GM18870 (cell line): Measurements from ENCODE around the gene RPS3.
"Not testable (repeated sequence)": the region's sequence is repeated elsewhere in the genome, so short reads cannot be mapped to it uniquely, and the experiment has no call there.

Experiments
- ATAC-seq: cut with Tn5 transposase; IDR thresholded peaks from one replicate; pipeline ENCODE4 v1.9.1; 2021; ENCODE audit warnings: moderate library complexity; ENCODE audit not compliant: unreplicated experiment

RPS3 gene

DNA sequence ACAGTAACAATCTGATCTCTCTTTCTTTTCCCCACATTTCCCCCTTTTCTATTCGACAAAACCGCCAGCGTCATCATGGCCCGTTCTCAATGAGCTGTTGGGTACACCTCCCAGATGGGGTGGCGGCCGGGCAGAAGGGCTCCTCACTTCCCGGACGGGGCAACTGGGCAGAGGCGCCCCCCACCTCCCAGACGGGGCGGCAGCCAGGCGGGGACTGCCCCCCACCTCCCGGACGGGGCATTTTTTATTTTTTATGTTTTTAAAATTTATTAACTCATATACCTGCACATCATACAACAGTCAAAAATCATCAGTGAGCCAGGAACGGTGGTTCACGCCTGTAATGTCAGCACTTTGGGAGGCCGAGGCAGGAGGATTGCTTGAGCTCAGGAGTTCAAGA, 20.5 kb upstream of the RPS3 start:
- ATAC-seq, result not testable (repeated sequence)

GRCh38 chr11:75380245-75380644, 19.1 kb upstream of the RPS3 start:
- no peak for ATAC-seq

- no peak for ATAC-seq
Measured at GRCh38 chr11:75380716-75381420, 18.4 kb upstream of the RPS3 start.

- ATAC-seq, result no peak
Measured at GRCh38 chr11:75383246-75383645, 16.1 kb upstream of the RPS3 start.

DNA sequence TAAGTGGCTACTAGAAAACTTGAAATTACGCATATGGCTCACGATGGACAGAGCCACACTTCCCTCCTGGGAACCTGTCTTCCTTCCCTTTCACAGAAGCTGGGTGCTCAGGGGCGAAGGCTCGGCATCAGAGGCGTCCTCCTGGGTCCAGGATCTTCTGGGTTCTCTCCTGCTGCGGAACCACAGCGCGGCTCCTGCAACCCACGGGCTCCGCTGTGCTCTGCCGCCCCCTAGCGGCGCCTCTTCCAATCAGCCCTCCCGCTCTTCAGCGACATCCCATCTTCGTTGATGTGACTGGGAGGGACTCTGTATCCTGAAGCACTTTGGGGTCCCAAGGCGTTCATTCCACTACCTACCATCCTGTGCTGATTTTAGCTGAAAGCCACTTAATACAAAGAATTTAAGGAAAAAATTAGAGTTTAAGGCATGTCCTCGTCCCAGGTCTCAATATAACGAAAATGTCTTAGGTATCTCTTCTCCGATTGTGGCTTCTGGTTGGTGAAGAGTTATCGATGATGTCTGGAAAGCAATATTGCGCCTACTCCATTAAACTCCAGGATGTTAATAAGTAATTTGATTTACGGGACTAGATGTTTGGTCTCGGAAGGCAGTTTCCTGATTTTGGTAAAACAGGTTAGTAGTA, 14.8 kb upstream of the RPS3 start:
- no peak for ATAC-seq

GRCh38 chr11:75386942-75387630, 12.2 kb upstream of the RPS3 start:
- ATAC-seq, result no peak

GRCh38 chr11:75387736-75388294, 11.5 kb upstream of the RPS3 start:
- ATAC-seq, result no peak

DNA sequence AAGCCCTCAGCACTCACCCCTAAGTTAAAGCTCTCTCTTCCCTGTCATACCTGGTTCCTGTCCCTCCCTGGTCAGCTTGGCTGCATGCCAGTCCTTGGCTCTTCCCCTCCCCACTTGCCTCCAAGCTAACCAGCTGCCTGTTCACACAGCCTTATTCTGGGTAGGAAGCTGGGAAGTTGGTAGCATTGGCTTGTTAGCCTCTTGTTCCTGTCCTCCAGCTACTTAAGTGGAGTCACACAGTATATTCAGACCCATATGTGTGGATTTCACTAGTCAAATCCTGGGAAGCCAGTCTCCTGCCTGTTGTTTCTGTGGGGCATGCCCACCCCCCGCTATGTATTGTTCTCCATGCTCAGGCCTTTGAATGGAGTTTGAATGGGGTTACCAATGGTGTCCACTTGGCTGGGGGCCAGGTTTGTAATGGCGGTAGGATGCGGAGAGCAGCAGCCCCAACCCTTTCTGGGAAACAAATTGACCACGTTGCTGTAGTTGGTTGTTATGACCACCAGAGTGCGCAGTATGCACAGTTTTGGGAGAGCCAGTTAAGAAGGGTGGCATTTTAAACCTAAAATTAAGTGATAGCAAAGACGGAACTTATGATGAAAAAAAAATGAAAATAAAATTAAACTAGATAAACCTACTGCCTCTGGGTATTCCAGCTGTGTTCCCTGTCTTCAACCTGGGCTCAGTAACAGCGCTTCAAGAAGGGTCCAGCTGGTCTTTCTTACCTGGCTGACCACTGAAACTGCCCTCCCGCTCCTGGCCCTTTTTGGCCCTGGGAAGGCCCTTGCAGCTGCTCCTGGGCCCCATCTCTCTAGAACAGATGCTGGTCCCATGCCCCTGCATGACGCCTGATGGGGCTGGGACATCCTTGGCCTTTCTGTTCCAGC, 10.7 kb upstream of the RPS3 start:
- no peak for ATAC-seq

GRCh38 chr11:75389276-75389605, 10.1 kb upstream of the RPS3 start:
- no peak for ATAC-seq

DNA sequence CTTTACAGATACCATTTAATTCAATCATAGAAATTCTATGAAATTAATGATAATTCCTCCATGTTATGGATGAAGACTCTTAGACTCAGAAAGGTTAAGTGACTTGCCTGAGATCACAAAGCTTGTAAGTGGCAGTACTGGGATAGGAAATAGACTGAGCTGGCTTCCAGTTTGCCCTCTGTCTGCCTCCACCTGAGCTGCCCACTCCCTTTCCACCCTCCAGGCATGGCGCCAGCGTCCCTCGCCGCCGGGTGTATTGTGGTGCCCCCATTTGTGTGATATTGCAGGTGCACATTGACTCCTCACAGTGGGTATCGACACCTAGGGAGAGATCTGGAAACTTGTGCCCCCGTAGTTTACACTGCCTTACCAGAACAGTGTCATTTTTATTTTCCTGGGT, 9.4 kb upstream of the RPS3 start:
- ATAC-seq, result no peak

DNA sequence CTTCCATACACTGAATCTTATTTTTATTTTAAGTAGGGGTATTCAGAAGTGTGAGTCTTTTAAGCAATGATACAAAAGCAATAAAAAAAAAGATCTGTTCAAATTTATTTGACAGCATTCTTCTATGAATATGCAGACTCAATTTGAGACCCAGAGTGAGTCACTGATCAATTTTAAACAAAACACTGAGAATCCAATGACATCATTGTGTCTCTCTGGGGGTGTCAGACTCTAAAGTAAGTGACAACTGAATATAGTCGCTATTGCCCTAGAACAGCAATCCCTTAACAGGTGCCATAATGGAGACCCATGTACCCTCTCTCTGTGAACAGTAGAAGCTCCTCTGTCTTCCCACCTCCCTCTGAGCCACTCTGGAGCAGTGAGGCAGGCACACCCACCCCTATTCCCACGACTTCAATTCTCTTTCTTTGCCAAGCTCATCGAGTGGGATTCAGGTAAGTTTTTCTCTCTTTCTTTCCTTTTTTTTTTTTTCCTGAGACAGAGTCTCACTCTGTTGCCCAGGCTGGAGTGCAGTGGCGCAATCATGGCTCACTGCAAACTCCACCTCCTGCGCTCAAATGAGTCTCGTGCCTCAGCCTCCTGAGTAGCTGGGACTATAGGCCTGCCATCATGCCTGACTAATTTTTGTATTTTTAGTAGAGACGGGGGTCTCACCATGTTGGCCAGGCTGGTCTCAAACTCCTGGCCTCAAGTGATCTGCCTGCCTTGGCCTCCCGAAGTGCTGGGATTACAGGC, 5.1 kb upstream of the RPS3 start:
- ATAC-seq, result no peak

GRCh38 chr11:75398906-75399305, 412 bp upstream of the RPS3 start:
- ATAC-seq, result no peak

GRCh38 chr11:75400146-75400865, 988 bp downstream of the RPS3 start:
- ATAC-seq, result no peak

DNA sequence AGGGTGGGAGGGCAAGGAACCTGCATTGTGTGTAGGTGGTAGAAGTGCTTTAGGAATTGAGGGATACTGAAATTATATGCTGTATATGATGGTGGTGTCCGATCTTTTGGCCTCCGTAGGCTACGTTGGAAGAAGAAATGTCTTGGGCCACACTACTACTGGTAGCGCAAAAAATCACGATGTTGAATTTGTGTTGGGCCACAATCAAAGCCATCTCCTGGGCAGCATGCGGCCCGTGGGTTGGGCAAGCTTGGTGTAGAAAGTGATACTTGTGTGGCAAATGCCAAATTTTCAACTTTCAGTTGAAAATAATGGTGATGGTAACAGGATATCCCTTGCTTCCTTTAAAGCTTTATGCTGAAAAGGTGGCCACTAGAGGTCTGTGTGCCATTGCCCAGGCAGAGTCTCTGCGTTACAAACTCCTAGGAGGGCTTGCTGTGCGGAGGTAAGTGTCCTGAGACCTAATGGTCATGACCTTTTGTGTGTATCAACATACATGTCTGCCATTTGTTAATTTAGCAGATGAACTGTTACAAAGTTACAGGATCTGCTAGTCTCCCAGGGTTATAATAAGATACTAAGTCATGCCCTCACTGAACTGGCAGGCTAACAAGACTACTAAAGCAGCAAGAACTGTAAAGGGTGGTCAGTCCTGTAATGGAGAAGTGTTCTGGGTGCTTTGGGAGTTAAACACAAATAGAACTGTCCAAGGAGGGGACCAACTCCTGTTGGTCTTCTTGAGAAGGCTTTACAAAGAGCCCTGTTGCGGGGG, 2.9 kb downstream of the RPS3 start:
- no peak for ATAC-seq

DNA sequence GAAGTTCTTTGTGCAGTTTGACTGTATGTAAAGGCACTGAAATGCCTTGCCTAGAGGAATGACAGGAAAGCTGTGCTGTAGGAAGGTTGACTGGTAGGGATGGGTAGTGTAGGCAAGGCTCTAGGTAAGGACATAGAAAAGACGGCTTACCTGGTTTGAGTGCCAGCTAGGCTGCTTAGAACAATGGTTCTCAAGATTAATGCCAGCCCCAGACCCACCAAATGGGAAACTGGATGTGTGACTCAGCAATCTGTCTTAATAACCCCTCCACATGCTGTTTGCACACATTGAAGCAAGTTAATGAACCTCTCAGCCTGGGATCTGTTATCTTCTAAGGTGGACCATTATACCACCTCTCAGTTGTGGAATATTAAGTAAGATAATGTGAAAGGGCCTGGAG, 3.7 kb downstream of the RPS3 start:
- no peak for ATAC-seq

DNA sequence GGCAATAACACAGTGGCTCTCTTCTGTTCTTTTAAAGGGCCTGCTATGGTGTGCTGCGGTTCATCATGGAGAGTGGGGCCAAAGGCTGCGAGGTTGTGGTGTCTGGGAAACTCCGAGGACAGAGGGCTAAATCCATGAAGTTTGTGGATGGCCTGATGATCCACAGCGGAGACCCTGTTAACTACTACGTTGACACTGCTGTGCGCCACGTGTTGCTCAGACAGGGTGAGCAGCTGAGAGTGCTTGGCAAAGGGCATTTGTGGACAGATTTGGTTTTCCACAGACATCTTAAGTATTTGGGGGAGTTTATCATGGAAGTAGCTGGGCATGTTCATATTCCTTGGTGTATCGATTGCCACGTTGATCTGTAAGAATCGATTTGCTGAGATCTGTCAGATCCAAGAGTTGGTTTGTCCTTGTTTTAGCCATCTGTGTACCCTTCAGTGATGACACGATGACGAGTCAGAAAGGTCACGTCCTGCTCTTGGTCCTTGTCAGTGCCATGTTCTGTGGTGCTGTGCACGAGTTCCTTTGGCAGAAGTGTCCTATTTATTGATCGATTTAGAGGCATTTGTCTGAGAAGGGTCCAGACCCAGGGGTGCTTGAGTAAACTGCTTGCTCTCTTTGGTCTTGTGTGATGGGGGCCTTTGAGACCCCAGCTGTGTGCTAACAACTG, 4.8 kb downstream of the RPS3 start:
- no peak for ATAC-seq

DNA sequence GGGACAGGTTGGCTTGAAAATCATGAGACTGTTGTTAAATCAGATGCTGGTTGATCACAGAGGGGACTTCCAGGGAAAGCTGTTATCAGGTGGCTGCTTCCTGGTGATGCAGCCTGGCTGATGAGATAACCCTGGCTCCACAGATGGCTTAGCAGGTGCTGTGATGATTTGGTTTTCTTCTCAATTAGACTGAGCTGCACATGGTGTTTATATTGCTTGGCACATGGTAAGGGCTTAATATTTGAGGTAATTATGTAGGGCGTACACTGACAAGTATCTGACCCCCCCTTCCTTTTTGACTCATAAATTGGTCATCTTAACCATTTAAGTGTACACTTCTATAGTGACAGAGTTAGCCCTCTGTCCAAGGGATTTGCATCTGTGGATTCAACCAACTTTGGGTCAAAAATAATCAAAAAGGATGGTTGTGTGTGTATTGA, 7.0 kb downstream of the RPS3 start:
- no peak for ATAC-seq

DNA sequence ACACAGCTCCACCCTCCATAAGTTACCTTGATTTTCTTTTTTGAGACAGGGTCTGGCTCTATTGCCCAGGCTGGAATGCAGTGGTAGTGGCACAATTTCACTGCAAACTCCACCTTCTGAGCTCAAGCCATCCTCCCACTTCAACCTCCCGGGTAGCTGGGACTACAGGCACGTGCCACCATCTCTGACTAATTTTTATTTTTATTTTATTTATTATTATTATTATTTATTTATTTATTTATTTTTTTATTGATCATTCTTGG, 9.6 kb downstream of the RPS3 start:
- ATAC-seq, result no peak

- not testable (repeated sequence) for ATAC-seq
Measured at GRCh38 chr11:75409971-75410370, 10.7 kb downstream of the RPS3 start.
